Thyroid gland (tissue), 4 donors: ENCODE data around the gene NEDD4L. TPM values are rescaled to one million over a fixed set of nuclear protein-coding genes. Genes with fewer than 3 reads are reported as not detected.
A peak's percentile ranks its signal among the peaks of the same experiment; 100 is the strongest.

ENCODE experiments used
- DNase-seq, 2 donors: peaks; one replicate each; pipeline ENCODE4 v3.0.0-alpha.2; 2019
- H3K27ac ChIP-seq, 3 donors: fragments of 200-600 bp; sonication (generic); 1 replicate in 2 of 3; 2 replicates in 1 of 3; pipeline ENCODE4 v1.5.1; 2016 to 2019; ENCODE audit warnings: mild to moderate bottlenecking in 1 of 3, moderate library complexity in 1 of 3
- H3K27me3 ChIP-seq: fragments of 200-600 bp; sonication (generic); one replicate; pipeline ENCODE4 v1.5.1; 2019
- H3K36me3 ChIP-seq, 2 donors: fragments of 200-600 bp; sonication (generic); one replicate each; pipeline ENCODE4 v1.5.1; 2016 to 2019
- H3K4me1 ChIP-seq, 2 donors: fragments of 200-600 bp; sonication (generic); one replicate each; pipeline ENCODE4 v1.5.1; 2017 to 2019
- H3K4me3 ChIP-seq, 3 donors: fragments of 200-600 bp; sonication (generic); replicated peaks in 1 of 3; 1 replicate in 2 of 3; 2 replicates in 1 of 3; pipeline ENCODE4 v1.5.1; 2016; ENCODE audit warnings: mild to moderate bottlenecking in 1 of 3
- H3K9me3 ChIP-seq: fragments of 200-600 bp; sonication (generic); one replicate; pipeline ENCODE4 v1.5.1; 2017
- POLR2A ChIP-seq, 2 donors: fragments of 450-650 bp; IDR thresholded peaks; one replicate each; pipeline ENCODE4 v1.6.1; 2017; ENCODE audit warnings: antibody characterized with exemption in 2 of 2, mild to moderate bottlenecking in 2 of 2, moderate library complexity in 1 of 2
- WGBS, 2 donors: methylation state at CpG; one replicate each; pipeline ENCODE4 v1.1.5; 2017; 5-methylcytosine and 5-hydroxymethylcytosine counted together
- intact Hi-C: fragments of 100-400 bp; cut with DNase I; formaldehyde crosslinking; loops from one replicate; pipeline ENCODE4 v1.15.1; 2023
- total RNA-seq, 4 donors: library from RNA; depleted of rRNA; stranded (reverse); fragments of >200 nt; gene quantifications; one replicate each; pipeline ENCODE4 v1.2.3, GENCODE V29; 2016
- TF ChIP-seq, protein P1 (sequence below), 6 experiments: fragments of 200-600 bp in 3 of 6; fragments of 450-650 bp in 3 of 6; sonication (generic) in 3 of 6; IDR thresholded peaks; one replicate each; pipeline ENCODE4 v1.5.1; 2016 to 2019; ENCODE audit warnings: antibody characterized with exemption in 6 of 6, mild to moderate bottlenecking in 2 of 6, inconsistent platforms in 1 of 6, moderate library complexity in 1 of 6

Gene NEDD4L
- total RNA-seq, 4 donors from 2014 or later: 61.5 to 105 (median 78.0) TPM

DNA sequence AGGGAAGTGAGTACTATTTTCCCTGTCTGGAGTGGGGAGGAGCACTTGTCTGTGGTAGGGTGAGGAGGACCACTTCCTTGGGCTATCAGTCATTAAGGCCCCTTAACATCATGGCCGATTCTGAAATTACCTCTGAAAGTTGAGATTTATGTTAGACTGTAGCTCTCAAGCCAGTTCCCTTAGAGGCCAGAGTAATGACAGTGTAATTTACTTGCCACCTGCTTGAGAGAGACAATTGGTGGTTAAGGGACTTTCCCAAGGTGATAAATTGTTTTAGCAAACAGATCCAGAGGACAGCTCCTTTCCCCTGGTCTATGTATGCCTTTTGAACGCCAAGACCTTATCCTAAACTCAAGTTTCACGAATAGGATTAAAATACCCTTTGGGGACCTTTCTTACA, 56.1 kb downstream of the NEDD4L start:
- no peak overlapping the region for H3K4me3 ChIP-seq
- intact Hi-C loops: no loop called here
- TF ChIP-seq POLR2A (IDR thresholded peaks at IDR 0.05): no peak
- TF ChIP-seq, protein P1, sequence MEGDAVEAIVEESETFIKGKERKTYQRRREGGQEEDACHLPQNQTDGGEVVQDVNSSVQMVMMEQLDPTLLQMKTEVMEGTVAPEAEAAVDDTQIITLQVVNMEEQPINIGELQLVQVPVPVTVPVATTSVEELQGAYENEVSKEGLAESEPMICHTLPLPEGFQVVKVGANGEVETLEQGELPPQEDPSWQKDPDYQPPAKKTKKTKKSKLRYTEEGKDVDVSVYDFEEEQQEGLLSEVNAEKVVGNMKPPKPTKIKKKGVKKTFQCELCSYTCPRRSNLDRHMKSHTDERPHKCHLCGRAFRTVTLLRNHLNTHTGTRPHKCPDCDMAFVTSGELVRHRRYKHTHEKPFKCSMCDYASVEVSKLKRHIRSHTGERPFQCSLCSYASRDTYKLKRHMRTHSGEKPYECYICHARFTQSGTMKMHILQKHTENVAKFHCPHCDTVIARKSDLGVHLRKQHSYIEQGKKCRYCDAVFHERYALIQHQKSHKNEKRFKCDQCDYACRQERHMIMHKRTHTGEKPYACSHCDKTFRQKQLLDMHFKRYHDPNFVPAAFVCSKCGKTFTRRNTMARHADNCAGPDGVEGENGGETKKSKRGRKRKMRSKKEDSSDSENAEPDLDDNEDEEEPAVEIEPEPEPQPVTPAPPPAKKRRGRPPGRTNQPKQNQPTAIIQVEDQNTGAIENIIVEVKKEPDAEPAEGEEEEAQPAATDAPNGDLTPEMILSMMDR (IDR thresholded peaks at IDR 0.05): no peak
- H3K27me3 ChIP-seq: no peaks in the 10 kb centered on the region
- no peaks in the 10 kb centered on the region for H3K9me3 ChIP-seq
- 76 to 88% methylated on average over 3 of the region's 3 CpGs for WGBS, 2 donors
- H3K27ac ChIP-seq: peak overlapping the region in 2 of 3 donors; percentile 47 to 59
- no peak for DNase-seq
- H3K4me1 ChIP-seq: peaks cover 59 to 78% of the 10 kb centered on the region in 2 donors
- H3K36me3 ChIP-seq: no peaks in the 10 kb centered on the region

DNA sequence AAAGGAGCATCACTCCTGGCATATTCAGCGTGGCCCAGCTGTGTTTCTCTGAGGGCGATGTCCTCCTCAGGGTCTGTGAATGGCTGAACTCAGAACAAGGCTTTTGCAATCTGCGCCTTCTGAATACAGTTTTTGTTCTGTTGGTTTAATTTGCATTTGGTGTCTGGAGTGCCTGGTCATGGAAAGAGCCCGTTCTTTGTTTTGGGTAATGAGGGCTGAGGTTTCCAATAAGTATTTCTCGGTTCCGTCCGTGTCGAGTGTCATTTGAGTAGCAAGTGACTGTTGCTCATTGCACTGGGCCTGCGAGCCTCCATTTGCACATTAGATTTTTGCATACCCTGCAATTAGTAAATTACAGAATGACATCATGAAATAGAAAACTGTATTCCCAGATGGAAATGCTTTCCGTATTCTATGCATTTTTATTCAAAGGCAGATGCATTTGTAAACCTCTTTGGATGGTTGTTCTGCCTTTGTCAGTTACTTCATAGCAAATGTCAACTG, 57.3 kb downstream of the NEDD4L start:
- H3K4me3 ChIP-seq: no peak overlapping the region
- WGBS, 2 donors: 84 to 89% methylated on average over 10 of the region's 10 CpGs
- H3K4me1 ChIP-seq: peaks cover 55 to 72% of the 10 kb centered on the region in 2 donors
- H3K27me3 ChIP-seq: no peaks in the 10 kb centered on the region
- no peaks in the 10 kb centered on the region for H3K9me3 ChIP-seq
- TF ChIP-seq, protein P1 (IDR thresholded peaks at IDR 0.05): no peak
- TF ChIP-seq POLR2A (IDR thresholded peaks at IDR 0.05): no peak
- peak overlapping the region in 2 of 3 donors; percentile 47 to 59 for H3K27ac ChIP-seq
- intact Hi-C loops: no loop called here
- no peaks in the 10 kb centered on the region for H3K36me3 ChIP-seq
- no peak for DNase-seq

DNA sequence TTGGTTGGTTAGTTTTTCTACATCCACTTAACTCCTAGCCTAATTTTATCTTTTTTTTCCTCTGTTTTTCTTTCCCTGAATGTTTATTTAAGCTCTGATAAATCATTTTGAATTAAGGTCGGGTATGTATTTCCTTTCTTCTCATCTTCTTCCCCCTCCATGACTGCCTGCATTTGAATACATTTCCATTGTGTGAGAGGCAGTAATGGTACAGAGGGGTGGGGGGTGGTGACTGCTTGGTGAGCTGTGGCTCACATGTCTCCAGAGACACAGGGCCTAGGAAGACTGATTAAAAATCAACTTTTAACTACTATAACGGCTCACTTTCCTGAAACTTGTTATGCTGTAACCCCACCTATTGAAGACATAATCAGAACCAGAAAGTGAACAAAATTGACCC, 58.0 kb downstream of the NEDD4L start:
- Histone ChIP-seq H3K4me1 (peaks cover 53 to 71% of the 10 kb centered on the region in 2 donors), H3K9me3 (no peaks in the 10 kb centered on the region), H3K27me3 (no peaks in the 10 kb centered on the region), H3K27ac (peak overlapping the region; percentile 45 to 59 (median 47)), H3K36me3 (no peaks in the 10 kb centered on the region), H3K4me3 (no peak overlapping the region)
- DNase-seq: no peak
- TF ChIP-seq, protein P1 (IDR thresholded peaks at IDR 0.05): no peak
- no peak for TF ChIP-seq POLR2A (IDR thresholded peaks at IDR 0.05)
- WGBS, 2 donors: 18 to 19% methylated on average over 2 of the region's 2 CpGs
- intact Hi-C loops: no loop called here

DNA sequence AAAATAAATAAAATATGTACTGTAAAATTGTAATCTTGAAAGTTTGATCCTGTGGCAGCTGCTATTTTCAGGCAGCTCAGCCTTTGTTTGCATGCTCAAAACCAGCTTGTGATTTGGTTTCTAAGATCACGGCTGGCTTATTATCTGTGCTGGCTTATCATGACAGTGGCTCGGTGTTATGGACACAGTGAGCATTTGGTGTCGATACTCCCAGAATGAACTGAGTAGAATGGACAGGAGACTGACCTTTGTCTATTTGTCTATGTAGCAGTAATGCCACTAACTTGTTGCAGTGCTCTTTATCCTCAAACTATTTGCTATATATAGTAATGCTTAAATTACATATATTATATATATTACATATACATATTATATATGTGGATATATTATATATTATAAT, 58.8 kb downstream of the NEDD4L start:
- intact Hi-C loops: no loop called here
- TF ChIP-seq, protein P1 (IDR thresholded peaks at IDR 0.05): no peak
- no peak for TF ChIP-seq POLR2A (IDR thresholded peaks at IDR 0.05)
- no peak for DNase-seq
- Histone ChIP-seq H3K27ac (peak overlapping the region; percentile 45 to 59 (median 47)), H3K4me3 (no peak overlapping the region), H3K36me3 (no peaks in the 10 kb centered on the region), H3K4me1 (peaks cover 45 to 62% of the 10 kb centered on the region in 2 donors), H3K9me3 (no peaks in the 10 kb centered on the region), H3K27me3 (no peaks in the 10 kb centered on the region)
- WGBS, 2 donors: 87 to 88% methylated on average over 3 of the region's 3 CpGs

DNA sequence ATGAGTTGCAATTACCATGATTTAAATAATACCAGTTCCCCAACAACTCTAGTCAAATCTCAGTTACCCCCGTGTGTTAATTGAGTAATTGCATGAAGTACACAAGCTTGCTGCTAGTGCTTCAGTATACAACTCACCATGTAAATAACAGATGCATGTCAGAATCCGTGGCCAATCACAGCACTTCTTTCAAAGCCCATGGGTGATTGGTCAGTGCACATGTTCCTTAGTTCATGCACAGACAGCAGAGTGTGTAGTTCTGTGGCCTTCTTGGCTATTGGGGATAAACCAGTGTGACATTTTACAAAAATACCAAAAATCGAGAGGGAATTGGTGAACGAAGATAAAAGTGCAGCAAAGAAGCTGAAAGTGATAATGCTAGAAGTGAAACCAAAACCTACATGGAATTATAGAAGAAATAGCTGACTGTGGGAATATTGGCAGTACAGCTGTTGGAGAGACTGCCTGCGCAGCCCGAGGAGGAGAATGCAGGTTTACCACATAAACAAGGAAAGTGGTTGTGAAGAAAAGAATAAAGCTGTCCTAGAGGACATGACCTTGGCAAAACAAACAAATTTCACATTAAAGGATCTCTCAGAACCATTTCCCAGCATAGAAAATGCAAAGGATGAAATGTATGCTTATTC, 59.4 kb downstream of the NEDD4L start:
- DNase-seq: no peak
- Histone ChIP-seq H3K27me3 (no peaks in the 10 kb centered on the region), H3K27ac (peak overlapping the region in 1 of 3 donors; percentile 13), H3K4me1 (peaks cover 39 to 58% of the 10 kb centered on the region in 2 donors), H3K4me3 (no peak overlapping the region), H3K9me3 (no peaks in the 10 kb centered on the region), H3K36me3 (no peaks in the 10 kb centered on the region)
- TF ChIP-seq, protein P1 (IDR thresholded peaks at IDR 0.05): no peak
- no peak for TF ChIP-seq POLR2A (IDR thresholded peaks at IDR 0.05)
- WGBS, 2 donors: 79 to 87% methylated on average over 6 of the region's 6 CpGs
- intact Hi-C loops: no loop called here
